ENCODE data around the gene DARS2.

The DARS2 gene

GRCh38 chr1:173887627-173888026 is 63.2 kb downstream of the DARS2 start:
- no peak for DNase-seq (ENCODE audit: low spot score)

- DNase-seq (ENCODE audit: low spot score) = no peak
Measured at GRCh38 chr1:173888749-173889148, 64.3 kb downstream of the DARS2 start.

GRCh38 chr1:173889885-173890284 is 65.4 kb downstream of the DARS2 start:
- DNase-seq (ENCODE audit: low spot score) = no peak

GRCh38 chr1:173893611-173894010 is 69.1 kb downstream of the DARS2 start:
- no peak for DNase-seq (ENCODE audit: low spot score)

GRCh38 chr1:173894189-173894588 is 69.7 kb downstream of the DARS2 start:
- DNase-seq (ENCODE audit: low spot score) = no peak

GRCh38 chr1:173900427-173900826 is 76.0 kb downstream of the DARS2 start:
- no peak for DNase-seq (ENCODE audit: low spot score)

- no peak for DNase-seq (ENCODE audit: low spot score)
Measured at GRCh38 chr1:173900992-173901391, 76.5 kb downstream of the DARS2 start.

- no peak for DNase-seq (ENCODE audit: low spot score)
Measured at GRCh38 chr1:173903827-173904531, 79.5 kb downstream of the DARS2 start.
